ENCODE data around the gene NXPH4. TPM values are rescaled to one million over a fixed set of nuclear protein-coding genes. Genes with fewer than 3 reads are reported as not detected.

NXPH4 gene
- total and polyA plus RNA-seq, 10 of the 15 experiments (the other 5 are each of a cell fraction or from before 2014, with no cell fraction given): 0.03 to 0.26 TPM; not detected in 8

DNA sequence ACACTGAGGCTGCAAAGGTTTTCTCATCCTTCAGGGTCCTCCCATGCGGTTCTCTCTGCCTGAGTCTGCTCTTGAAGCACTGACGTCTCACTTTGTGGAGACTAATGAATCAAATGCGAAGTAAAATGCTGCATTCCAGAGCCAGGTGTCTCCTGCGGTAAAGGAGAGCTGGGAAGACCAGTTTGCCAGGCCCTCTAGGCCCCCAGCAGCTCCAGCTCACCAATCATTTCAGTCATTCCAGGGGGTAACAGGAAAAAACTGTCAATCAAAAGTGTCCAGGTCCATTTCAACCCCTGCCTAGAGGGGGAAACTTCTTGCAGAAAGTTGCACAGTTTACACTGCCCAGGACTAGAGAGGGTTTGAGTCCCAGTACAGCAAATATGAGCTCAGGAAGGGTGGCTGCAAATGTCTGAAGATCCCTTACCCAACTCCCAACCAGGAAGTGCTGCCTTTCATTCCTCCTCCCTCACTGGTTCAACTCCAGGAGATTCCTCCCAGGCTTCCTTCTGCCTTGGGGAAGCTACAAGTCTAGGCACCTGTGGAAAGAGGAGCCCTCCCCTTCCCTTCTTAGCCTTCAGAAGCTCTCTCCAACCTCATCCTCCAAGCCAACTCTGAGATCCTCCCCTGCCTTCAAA lies 2.7 kb upstream of the NXPH4 start:
- Histone ChIP-seq H3K27me3 (replicated peaks in 1 of 2; ENCODE audit: control insufficient read depth in 2 of 2, insufficient read depth in 2 of 2, low read length in 1 of 2) (peaks cover 20 to 23% of the 10 kb centered on the region in 2 experiments), H3K4me1 (ENCODE audit: control insufficient read depth, insufficient read depth, low read length) (peaks cover 13% of the 10 kb centered on the region), H3K36me3 (ENCODE audit: control insufficient read depth in 2 of 2, insufficient read depth in 2 of 2, low read length in 1 of 2) (no peaks in the 10 kb centered on the region), H2AFZ (ENCODE audit: control insufficient read depth, low read depth, low read length) (no peak overlapping the region), H3K79me2 (ENCODE audit: control insufficient read depth, insufficient read depth, low read length) (no peaks in the 10 kb centered on the region), H3K9ac (ENCODE audit: control insufficient read depth, insufficient read depth, low read length) (no peak overlapping the region), H3K4me3 (no peak overlapping the region), H3K9me3 (replicated peaks; ENCODE audit: control insufficient read depth, insufficient read depth, low read length) (no peaks in the 10 kb centered on the region), H3K4me2 (ENCODE audit: control insufficient read depth, insufficient read depth) (no peak overlapping the region), H4K20me1 (ENCODE audit: control insufficient read depth, insufficient read depth) (no peaks in the 10 kb centered on the region), H3K27ac (ENCODE audit: control insufficient read depth, insufficient read depth) (no peak overlapping the region)
- ChIA-PET POLR2A (interaction anchor here (0.7 to 1.9 kb wide), 7 partner anchors 14 to 567 kb away, joined by 3 to 12 read pairs (median 5); partner anchors contain the start of gene SHMT2), SMC1A (ENCODE audit: uncharacterized antibody, unreplicated experiment) (interaction anchor here (0.7 to 4.2 kb wide), 18 partner anchors 9 to 255 kb away, joined by 3 to 55 read pairs (median 4); partner anchors contain the start of genes GLI1, INHBE and SHMT2), CTCF (interaction anchor here (0.6 to 4.7 kb wide), 35 partner anchors 9 to 401 kb away, joined by 3 to 271 read pairs (median 4); partner anchors contain the start of genes GLI1, INHBE, LRP1 and NEMP1), RAD21 (ENCODE audit: unreplicated experiment) (interaction anchor here (0.7 to 3.6 kb wide), 13 partner anchors 9 to 342 kb away, joined by 3 to 35 read pairs (median 7); partner anchors contain the start of genes INHBE and SHMT2)
- FAIRE-seq (no peak), DNase-seq (ENCODE audit: low read depth, low spot score) (no peak), ATAC-seq (no peak)
- no peak for TF ChIP-seq FOXM1 (IDR thresholded peaks at IDR 0.05; ENCODE audit: low read depth, low read length)
- TF ChIP-seq KLF5 (IDR thresholded peaks at IDR 0.05; ENCODE audit: partially characterized antibody): no peak
- TF ChIP-seq SIX5 (IDR thresholded peaks at IDR 0.05; ENCODE audit: low read depth, low read length, severe bottlenecking): no peak
- TF ChIP-seq CREM (IDR thresholded peaks at IDR 0.05; ENCODE audit: low read depth): no peak
- no peak for TF ChIP-seq DPF2 (IDR thresholded peaks at IDR 0.05)
- 30% methylated on average over 4 of the region's 4 CpGs for WGBS (ENCODE audit: insufficient coverage, insufficient replicate concordance, low lambda C conversion rate, missing lambda C conversion rate)
- in situ Hi-C loops (cut with MboI) (loop anchor here (5.0 kb wide), 1 partner anchor 33 kb away; no protein-coding TSS in a partner anchor), intact Hi-C loops (cut with micrococcal nuclease; ENCODE audit: unreplicated experiment) (loop anchor here (1.0 kb wide), 2 partner anchors 25 to 29 kb away; no protein-coding TSS in a partner anchor)
- no TSS peak for BruUV-seq (replicated peaks)

DNA sequence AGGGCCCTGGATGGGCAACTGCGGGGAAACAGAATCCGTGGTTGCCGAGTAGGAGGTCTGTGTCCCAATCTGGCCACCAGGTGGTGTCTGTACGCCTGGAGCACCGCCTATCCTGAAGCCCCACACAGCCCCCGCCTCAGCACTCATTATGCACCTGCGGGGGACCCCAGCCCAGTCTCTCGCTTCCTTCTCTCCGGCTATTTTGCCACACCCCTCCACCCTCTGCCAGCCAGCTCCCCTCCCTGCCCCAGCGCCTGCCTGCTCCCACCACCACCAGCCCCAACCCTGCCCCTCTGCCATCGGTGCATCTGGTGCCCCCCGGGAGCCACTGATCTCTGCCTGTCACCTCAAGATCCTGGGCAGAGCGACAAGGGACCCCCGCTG lies 2.2 kb upstream of the NXPH4 start:
- Histone ChIP-seq H3K36me3 (ENCODE audit: control insufficient read depth in 2 of 2, insufficient read depth in 2 of 2, low read length in 1 of 2) (no peaks in the 10 kb centered on the region), H3K4me1 (ENCODE audit: control insufficient read depth, insufficient read depth, low read length) (peaks cover 13% of the 10 kb centered on the region), H3K27me3 (replicated peaks in 1 of 2; ENCODE audit: control insufficient read depth in 2 of 2, insufficient read depth in 2 of 2, low read length in 1 of 2) (peaks cover 23% of the 10 kb centered on the region in 2 experiments), H2AFZ (ENCODE audit: control insufficient read depth, low read depth, low read length) (no peak overlapping the region), H3K79me2 (ENCODE audit: control insufficient read depth, insufficient read depth, low read length) (no peaks in the 10 kb centered on the region), H3K4me2 (ENCODE audit: control insufficient read depth, insufficient read depth) (no peak overlapping the region), H3K9me3 (replicated peaks; ENCODE audit: control insufficient read depth, insufficient read depth, low read length) (no peaks in the 10 kb centered on the region), H3K27ac (ENCODE audit: control insufficient read depth, insufficient read depth) (no peak overlapping the region), H3K9ac (ENCODE audit: control insufficient read depth, insufficient read depth, low read length) (no peak overlapping the region), H4K20me1 (ENCODE audit: control insufficient read depth, insufficient read depth) (no peaks in the 10 kb centered on the region), H3K4me3 (no peak overlapping the region)
- ChIA-PET CTCF (interaction anchor here (0.7 to 4.7 kb wide), 26 partner anchors 9 to 400 kb away, joined by 3 to 271 read pairs (median 8); partner anchors contain the start of genes GLI1, INHBE, NEMP1 and SHMT2), POLR2A (interaction anchor here (0.6 to 1.9 kb wide), 5 partner anchors 13 to 29 kb away, joined by 3 to 12 read pairs (median 5); partner anchors contain the start of gene SHMT2), SMC1A (ENCODE audit: uncharacterized antibody, unreplicated experiment) (interaction anchor here (0.8 to 4.2 kb wide), 17 partner anchors 9 to 255 kb away, joined by 3 to 55 read pairs (median 5); partner anchors contain the start of genes GLI1, INHBE and SHMT2), RAD21 (ENCODE audit: unreplicated experiment) (interaction anchor here (1.0 to 3.6 kb wide), 9 partner anchors 9 to 241 kb away, joined by 3 to 35 read pairs (median 12); partner anchors contain the start of genes INHBE and SHMT2)
- in situ Hi-C loops (cut with MboI): loop anchor here (5.0 kb wide), 1 partner anchor 33 kb away; no protein-coding TSS in a partner anchor
- intact Hi-C loops (cut with micrococcal nuclease; ENCODE audit: unreplicated experiment): no loop called here
- no peak for FAIRE-seq
- DNase-seq (ENCODE audit: low read depth, low spot score): no peak
- whole genome bisulfite sequencing (ENCODE audit: insufficient coverage, insufficient replicate concordance, low lambda C conversion rate, missing lambda C conversion rate): 1% methylated on average over 14 of the region's 14 CpGs
- BruUV-seq (replicated peaks): no TSS peak
- peak; percentile 80 for ATAC-seq
- TF ChIP-seq FOS (IDR thresholded peaks at IDR 0.05; ENCODE audit: borderline replicate concordance, extremely low read depth, insufficient read length): no peak
- TF ChIP-seq RAD21 (IDR thresholded peaks at IDR 0.05; ENCODE audit: insufficient read depth, low read depth, low read length): peak; percentile 43
- TF ChIP-seq, protein P1, sequence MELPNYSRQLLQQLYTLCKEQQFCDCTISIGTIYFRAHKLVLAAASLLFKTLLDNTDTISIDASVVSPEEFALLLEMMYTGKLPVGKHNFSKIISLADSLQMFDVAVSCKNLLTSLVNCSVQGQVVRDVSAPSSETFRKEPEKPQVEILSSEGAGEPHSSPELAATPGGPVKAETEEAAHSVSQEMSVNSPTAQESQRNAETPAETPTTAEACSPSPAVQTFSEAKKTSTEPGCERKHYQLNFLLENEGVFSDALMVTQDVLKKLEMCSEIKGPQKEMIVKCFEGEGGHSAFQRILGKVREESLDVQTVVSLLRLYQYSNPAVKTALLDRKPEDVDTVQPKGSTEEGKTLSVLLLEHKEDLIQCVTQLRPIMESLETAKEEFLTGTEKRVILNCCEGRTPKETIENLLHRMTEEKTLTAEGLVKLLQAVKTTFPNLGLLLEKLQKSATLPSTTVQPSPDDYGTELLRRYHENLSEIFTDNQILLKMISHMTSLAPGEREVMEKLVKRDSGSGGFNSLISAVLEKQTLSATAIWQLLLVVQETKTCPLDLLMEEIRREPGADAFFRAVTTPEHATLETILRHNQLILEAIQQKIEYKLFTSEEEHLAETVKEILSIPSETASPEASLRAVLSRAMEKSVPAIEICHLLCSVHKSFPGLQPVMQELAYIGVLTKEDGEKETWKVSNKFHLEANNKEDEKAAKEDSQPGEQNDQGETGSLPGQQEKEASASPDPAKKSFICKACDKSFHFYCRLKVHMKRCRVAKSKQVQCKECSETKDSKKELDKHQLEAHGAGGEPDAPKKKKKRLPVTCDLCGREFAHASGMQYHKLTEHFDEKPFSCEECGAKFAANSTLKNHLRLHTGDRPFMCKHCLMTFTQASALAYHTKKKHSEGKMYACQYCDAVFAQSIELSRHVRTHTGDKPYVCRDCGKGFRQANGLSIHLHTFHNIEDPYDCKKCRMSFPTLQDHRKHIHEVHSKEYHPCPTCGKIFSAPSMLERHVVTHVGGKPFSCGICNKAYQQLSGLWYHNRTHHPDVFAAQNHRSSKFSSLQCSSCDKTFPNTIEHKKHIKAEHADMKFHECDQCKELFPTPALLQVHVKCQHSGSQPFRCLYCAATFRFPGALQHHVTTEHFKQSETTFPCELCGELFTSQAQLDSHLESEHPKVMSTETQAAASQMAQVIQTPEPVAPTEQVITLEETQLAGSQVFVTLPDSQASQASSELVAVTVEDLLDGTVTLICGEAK (IDR thresholded peaks at IDR 0.05; ENCODE audit: borderline replicate concordance): no peak
- TF ChIP-seq, protein P2, sequence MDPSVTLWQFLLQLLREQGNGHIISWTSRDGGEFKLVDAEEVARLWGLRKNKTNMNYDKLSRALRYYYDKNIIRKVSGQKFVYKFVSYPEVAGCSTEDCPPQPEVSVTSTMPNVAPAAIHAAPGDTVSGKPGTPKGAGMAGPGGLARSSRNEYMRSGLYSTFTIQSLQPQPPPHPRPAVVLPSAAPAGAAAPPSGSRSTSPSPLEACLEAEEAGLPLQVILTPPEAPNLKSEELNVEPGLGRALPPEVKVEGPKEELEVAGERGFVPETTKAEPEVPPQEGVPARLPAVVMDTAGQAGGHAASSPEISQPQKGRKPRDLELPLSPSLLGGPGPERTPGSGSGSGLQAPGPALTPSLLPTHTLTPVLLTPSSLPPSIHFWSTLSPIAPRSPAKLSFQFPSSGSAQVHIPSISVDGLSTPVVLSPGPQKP (IDR thresholded peaks at IDR 0.05; ENCODE audit: low read depth, low read length): no peak
